ENCODE results near the gene RFXAP. TPM values are rescaled to one million over a fixed set of nuclear protein-coding genes. Genes with fewer than 3 reads are reported as not detected.

The RFXAP gene
- polyA plus RNA-seq, 3 donors, result 1.1 to 3.3 (median 1.8) TPM

DNA sequence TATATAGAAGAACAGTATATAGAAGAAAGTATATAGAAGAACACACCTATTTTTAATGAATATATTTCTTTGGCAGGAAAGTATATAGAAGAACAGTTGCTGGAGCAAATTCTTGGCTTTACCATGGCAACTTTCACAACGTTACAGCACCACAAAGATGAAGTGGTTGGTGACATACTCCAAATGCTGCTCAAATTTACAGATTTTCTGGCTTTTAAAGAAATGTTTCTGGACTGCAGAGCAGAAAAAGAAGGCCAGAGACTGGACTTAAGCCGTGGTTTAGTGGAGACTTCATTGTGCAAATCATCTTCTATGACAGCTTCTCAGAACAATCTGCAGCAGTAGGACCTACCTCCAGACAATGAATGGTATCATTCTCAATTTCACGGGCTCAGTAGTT is 24.3 kb upstream of the RFXAP start:
- H3K4me1 Mint-ChIP-seq, result no peaks in the 10 kb centered on the region
- no peak overlapping the region for H3K27ac Mint-ChIP-seq

DNA sequence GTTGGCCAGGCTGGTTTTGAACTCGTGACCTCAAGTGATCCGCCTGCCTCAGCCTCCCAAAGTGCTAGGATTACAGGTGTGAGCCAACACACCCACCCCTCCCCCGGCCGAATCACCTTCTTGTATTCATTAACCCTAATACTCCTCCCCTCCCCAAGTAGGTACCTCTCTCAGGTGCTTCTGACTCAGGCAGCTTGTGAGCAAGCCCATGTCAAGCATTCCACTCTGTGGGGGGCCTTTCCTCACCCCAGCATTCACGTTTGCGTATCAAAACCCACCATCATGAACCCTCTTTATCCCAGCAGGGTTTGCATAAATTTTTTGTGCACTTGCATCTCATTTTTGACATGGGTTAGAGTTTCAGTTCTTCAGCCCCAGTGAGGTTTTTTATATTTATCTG is 23.6 kb upstream of the RFXAP start:
- H3K27me3 Mint-ChIP-seq (ENCODE audit: low read depth in 3 of 3), result peaks cover 2 to 3% (median 3%) of the 10 kb centered on the region in 3 donors
- Histone ChIP-seq H3K9me3 (replicated peaks in 1 of 2; ENCODE audit: control insufficient read depth in 1 of 2, insufficient read depth in 1 of 2, low read length in 2 of 2) (no peaks in the 10 kb centered on the region), H2AFZ (ENCODE audit: insufficient read depth, low read depth, low read length, poor library complexity, severe bottlenecking) (no peak overlapping the region), H3K4me3 (replicated peaks in 1 of 3; ENCODE audit: low read depth in 2 of 3, low read length in 3 of 3) (no peak overlapping the region), H3K36me3 (replicated peaks in 1 of 2; ENCODE audit: control insufficient read depth in 1 of 2, insufficient read depth in 2 of 2, low read length in 2 of 2) (no peaks in the 10 kb centered on the region), H4K20me1 (ENCODE audit: insufficient read depth, low read length) (no peaks in the 10 kb centered on the region), H3K27ac (ENCODE audit: low read depth in 1 of 2, low read length in 2 of 2) (no peak overlapping the region), H3K27me3 (ENCODE audit: control insufficient read depth in 2 of 2, insufficient read depth in 2 of 2, low read length in 2 of 2) (no peaks in the 10 kb centered on the region), H3K4me2 (replicated peaks; ENCODE audit: extremely low read depth, low read length, poor library complexity, severe bottlenecking) (no peak overlapping the region), H3K9ac (ENCODE audit: insufficient read depth, low read length, poor library complexity, severe bottlenecking) (no peak overlapping the region), H3K79me2 (ENCODE audit: insufficient read depth, low read length) (no peaks in the 10 kb centered on the region), H3K4me1 (ENCODE audit: control insufficient read depth in 1 of 2, insufficient read depth in 2 of 2, low read length in 2 of 2) (no peaks in the 10 kb centered on the region)
- TF ChIP-seq, protein P1, sequence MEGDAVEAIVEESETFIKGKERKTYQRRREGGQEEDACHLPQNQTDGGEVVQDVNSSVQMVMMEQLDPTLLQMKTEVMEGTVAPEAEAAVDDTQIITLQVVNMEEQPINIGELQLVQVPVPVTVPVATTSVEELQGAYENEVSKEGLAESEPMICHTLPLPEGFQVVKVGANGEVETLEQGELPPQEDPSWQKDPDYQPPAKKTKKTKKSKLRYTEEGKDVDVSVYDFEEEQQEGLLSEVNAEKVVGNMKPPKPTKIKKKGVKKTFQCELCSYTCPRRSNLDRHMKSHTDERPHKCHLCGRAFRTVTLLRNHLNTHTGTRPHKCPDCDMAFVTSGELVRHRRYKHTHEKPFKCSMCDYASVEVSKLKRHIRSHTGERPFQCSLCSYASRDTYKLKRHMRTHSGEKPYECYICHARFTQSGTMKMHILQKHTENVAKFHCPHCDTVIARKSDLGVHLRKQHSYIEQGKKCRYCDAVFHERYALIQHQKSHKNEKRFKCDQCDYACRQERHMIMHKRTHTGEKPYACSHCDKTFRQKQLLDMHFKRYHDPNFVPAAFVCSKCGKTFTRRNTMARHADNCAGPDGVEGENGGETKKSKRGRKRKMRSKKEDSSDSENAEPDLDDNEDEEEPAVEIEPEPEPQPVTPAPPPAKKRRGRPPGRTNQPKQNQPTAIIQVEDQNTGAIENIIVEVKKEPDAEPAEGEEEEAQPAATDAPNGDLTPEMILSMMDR (IDR thresholded peaks at IDR 0.05), result no peak
- intact Hi-C loops (cut with micrococcal nuclease), result no loop called here
- no peak for DNase-seq
- WGBS (ENCODE audit: insufficient coverage), result 91% methylated on average over 4 of the region's 6 CpGs
- H3K36me3 Mint-ChIP-seq, result no peaks in the 10 kb centered on the region
- no peaks in the 10 kb centered on the region for H3K4me1 Mint-ChIP-seq
- H3K9me3 Mint-ChIP-seq, result peaks cover 0 to 3% (median 0%) of the 10 kb centered on the region in 7 donors
- H3K27ac Mint-ChIP-seq, result no peak overlapping the region
- no peak overlapping the region for H3K4me3 Mint-ChIP-seq

More for the DNA sequence above, 24.3 kb upstream of the RFXAP start:
- Histone ChIP-seq H4K20me1 (ENCODE audit: insufficient read depth, low read length) (no peaks in the 10 kb centered on the region), H3K4me2 (replicated peaks; ENCODE audit: extremely low read depth, low read length, poor library complexity, severe bottlenecking) (no peak overlapping the region), H3K27me3 (ENCODE audit: control insufficient read depth in 2 of 2, insufficient read depth in 2 of 2, low read length in 2 of 2) (no peaks in the 10 kb centered on the region), H3K79me2 (ENCODE audit: insufficient read depth, low read length) (no peaks in the 10 kb centered on the region), H3K27ac (ENCODE audit: low read depth in 1 of 2, low read length in 2 of 2) (no peak overlapping the region), H2AFZ (ENCODE audit: insufficient read depth, low read depth, low read length, poor library complexity, severe bottlenecking) (no peak overlapping the region), H3K4me1 (ENCODE audit: control insufficient read depth in 1 of 2, insufficient read depth in 2 of 2, low read length in 2 of 2) (no peaks in the 10 kb centered on the region), H3K9me3 (replicated peaks in 1 of 2; ENCODE audit: control insufficient read depth in 1 of 2, insufficient read depth in 1 of 2, low read length in 2 of 2) (no peaks in the 10 kb centered on the region), H3K36me3 (replicated peaks in 1 of 2; ENCODE audit: control insufficient read depth in 1 of 2, insufficient read depth in 2 of 2, low read length in 2 of 2) (no peaks in the 10 kb centered on the region), H3K9ac (ENCODE audit: insufficient read depth, low read length, poor library complexity, severe bottlenecking) (no peak overlapping the region), H3K4me3 (replicated peaks in 1 of 3; ENCODE audit: low read depth in 2 of 3, low read length in 3 of 3) (no peak overlapping the region)
- H3K27me3 Mint-ChIP-seq (ENCODE audit: low read depth in 3 of 3), result peaks cover 0 to 3% (median 3%) of the 10 kb centered on the region in 3 donors
- peaks cover 0 to 3% (median 0%) of the 10 kb centered on the region in 7 donors for H3K9me3 Mint-ChIP-seq
- intact Hi-C loops (cut with micrococcal nuclease), result no loop called here
- H3K36me3 Mint-ChIP-seq, result no peaks in the 10 kb centered on the region
- no peak overlapping the region for H3K4me3 Mint-ChIP-seq
- TF ChIP-seq, protein P1 (IDR thresholded peaks at IDR 0.05), result no peak
- DNase-seq, result no peak
- WGBS (ENCODE audit: insufficient coverage), result 80% methylated on average over 1 of the region's 3 CpGs
